Esophagus muscularis mucosa (tissue), 4 donors: Measurements from ENCODE around the gene RNU1-3. TPM values are rescaled to one million over a fixed set of nuclear protein-coding genes. Genes with fewer than 3 reads are reported as not detected.
A peak's percentile ranks its signal among the peaks of the same experiment; 100 is the strongest.
"Not testable (repeated sequence)": the region's sequence is repeated elsewhere in the genome, so short reads cannot be mapped to it uniquely, and the experiment has no call there.

Source experiments
- DNase-seq: peaks from one replicate; pipeline ENCODE4 v3.0.0-alpha.2; 2017; ENCODE audit errors: extremely low spot score
- H3K27ac ChIP-seq, 4 donors: fragments of 200-600 bp; sonication (generic); replicated peaks in 1 of 4; 1 replicate in 3 of 4; 2 replicates in 1 of 4; pipeline ENCODE4 v1.5.1; 2016 to 2019; ENCODE audit warnings: mild to moderate bottlenecking in 1 of 4
- H3K27me3 ChIP-seq, 4 donors: fragments of 200-600 bp; sonication (generic); one replicate each; pipeline versions ENCODE4 v1.5.1 to v1.6.0; 2016 to 2019
- H3K36me3 ChIP-seq, 4 donors: fragments of 200-600 bp; sonication (generic); one replicate each; pipeline ENCODE4 v1.5.1; 2016 to 2019
- H3K4me1 ChIP-seq, 4 donors: fragments of 200-600 bp; sonication (generic); one replicate each; pipeline ENCODE4 v1.5.1; 2016 to 2019
- H3K4me3 ChIP-seq, 4 donors: fragments of 200-600 bp; sonication (generic); 1 replicate in 2 of 4; 2 replicates in 2 of 4; pipeline ENCODE4 v1.5.1; 2016 to 2019; ENCODE audit warnings: mild to moderate bottlenecking in 4 of 4, moderate library complexity in 1 of 4
- H3K9me3 ChIP-seq, 4 donors: fragments of 200-600 bp; sonication (generic); 1 replicate in 3 of 4; 2 replicates in 1 of 4; pipeline ENCODE4 v1.5.1; 2016 to 2019
- EP300 ChIP-seq: sonication (generic); formaldehyde crosslinking; IDR thresholded peaks from one replicate; pipeline ENCODE4 v1.6.1; 2017; ENCODE audit warnings: antibody characterized with exemption
- POLR2A ChIP-seq: fragments of 450-650 bp; IDR thresholded peaks from one replicate; pipeline ENCODE4 v1.6.1; 2017; ENCODE audit warnings: antibody characterized with exemption, moderate library complexity, mild to moderate bottlenecking, low read depth
- POLR2AphosphoS5 ChIP-seq, 2 donors: sonication (generic); formaldehyde crosslinking; IDR thresholded peaks; one replicate each; pipeline ENCODE4 v1.6.1; 2017; ENCODE audit warnings: antibody characterized with exemption in 2 of 2
- WGBS: methylation state at CpG from one replicate; pipeline ENCODE4 v1.1.5; 2018; 5-methylcytosine and 5-hydroxymethylcytosine counted together
- intact Hi-C: fragments of 100-400 bp; cut with DNase I; formaldehyde crosslinking; loops from one replicate; pipeline ENCODE4 v1.15.1; 2023
- total RNA-seq, 4 donors: library from RNA; depleted of rRNA; stranded (reverse); fragments of >200 nt; gene quantifications; one replicate each; pipeline versions ENCODE4 v1.1.0 to v1.2.1, GENCODE V29; 2016
- TF ChIP-seq, protein P1 (sequence below), 3 experiments: fragments of 200-600 bp in 2 of 3; fragments of 450-650 bp in 1 of 3; sonication (generic) in 2 of 3; IDR thresholded peaks; one replicate each; pipeline ENCODE4 v1.5.1; 2017 to 2019; ENCODE audit warnings: antibody characterized with exemption in 3 of 3, mild to moderate bottlenecking in 2 of 3, moderate library complexity in 1 of 3

RNU1-3 gene
- total RNA-seq, 4 donors from 2014 or later: under 0.01 TPM; not detected in 2

DNA sequence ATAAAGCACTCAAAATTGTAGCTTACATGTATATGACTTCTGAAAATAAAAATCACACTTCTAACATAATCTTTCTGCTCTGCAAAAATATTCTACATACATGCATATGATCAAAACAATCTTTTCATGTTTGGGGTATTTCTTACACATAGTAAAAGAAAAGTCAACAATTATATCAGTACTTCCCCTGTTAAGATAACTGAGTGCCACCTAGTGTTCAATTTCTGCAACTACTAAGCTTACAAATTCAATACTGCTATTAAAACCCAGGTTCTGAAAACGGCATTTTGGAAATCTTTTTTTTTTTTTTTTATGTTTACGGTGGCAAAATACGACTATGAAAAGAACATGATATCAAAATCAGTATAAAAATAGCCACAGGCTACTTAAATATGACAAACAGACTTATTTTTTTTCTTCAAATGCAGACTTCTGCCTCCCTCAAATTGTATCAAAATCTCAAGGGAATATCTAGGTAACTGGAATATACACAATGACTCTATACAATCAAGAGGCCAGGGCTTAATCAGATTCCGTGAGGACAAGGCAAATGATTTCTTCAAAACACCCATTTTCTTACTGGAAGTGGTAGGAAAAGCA lies 18.1 kb upstream of the RNU1-3 start:
- H3K4me1 ChIP-seq, H3K27ac ChIP-seq, H3K4me3 ChIP-seq, intact Hi-C loops, H3K36me3 ChIP-seq, DNase-seq, H3K9me3 ChIP-seq: not testable (repeated sequence)
- WGBS: 2% methylated on average over 4 of the region's 4 CpGs
- H3K27me3 ChIP-seq: peaks cover 0 to 13% (median 0%) of the 10 kb centered on the region in 4 donors
- TF ChIP-seq, protein P1, sequence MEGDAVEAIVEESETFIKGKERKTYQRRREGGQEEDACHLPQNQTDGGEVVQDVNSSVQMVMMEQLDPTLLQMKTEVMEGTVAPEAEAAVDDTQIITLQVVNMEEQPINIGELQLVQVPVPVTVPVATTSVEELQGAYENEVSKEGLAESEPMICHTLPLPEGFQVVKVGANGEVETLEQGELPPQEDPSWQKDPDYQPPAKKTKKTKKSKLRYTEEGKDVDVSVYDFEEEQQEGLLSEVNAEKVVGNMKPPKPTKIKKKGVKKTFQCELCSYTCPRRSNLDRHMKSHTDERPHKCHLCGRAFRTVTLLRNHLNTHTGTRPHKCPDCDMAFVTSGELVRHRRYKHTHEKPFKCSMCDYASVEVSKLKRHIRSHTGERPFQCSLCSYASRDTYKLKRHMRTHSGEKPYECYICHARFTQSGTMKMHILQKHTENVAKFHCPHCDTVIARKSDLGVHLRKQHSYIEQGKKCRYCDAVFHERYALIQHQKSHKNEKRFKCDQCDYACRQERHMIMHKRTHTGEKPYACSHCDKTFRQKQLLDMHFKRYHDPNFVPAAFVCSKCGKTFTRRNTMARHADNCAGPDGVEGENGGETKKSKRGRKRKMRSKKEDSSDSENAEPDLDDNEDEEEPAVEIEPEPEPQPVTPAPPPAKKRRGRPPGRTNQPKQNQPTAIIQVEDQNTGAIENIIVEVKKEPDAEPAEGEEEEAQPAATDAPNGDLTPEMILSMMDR (IDR thresholded peaks at IDR 0.05): peak in 2 of 3 experiments; percentile 48 to 54

DNA sequence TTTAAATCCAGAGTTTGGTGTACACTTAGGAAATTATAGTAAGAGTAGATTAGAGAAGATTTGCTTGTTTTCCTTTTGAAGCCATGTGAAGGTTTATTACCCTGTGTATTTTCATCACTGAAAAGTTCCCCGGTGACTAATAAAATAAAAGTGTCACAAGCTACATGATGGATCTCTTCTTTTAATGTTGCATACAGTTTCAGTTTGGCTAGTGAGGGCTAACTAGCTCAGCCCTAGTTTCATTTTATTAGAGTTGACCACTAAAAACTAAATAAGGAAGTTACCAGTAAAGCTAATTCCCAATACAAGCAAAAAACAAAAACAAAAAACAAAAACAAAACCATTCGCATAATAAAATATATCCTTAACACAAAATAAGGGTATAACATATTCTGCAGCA lies 17.4 kb upstream of the RNU1-3 start:
- H3K9me3 ChIP-seq, DNase-seq, H3K36me3 ChIP-seq: not testable (repeated sequence)

DNA sequence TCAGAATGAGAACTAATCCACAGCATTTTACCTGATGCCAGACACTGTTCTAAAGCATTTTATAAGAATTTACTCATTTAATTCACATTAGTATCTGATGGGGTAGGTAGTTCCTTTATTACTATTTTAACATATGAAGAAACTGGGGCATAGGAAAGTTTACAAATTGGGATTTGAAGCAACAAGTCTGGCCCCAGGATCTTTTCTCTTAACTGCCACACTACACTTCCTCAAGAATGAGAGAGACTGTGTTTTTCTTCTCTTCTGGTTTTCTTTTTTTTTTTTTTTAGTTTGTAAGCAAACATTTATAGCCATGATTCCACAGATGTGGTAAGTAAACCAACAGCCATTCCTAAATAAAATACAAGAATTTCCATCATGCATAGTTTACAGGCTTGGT lies 16.1 kb upstream of the RNU1-3 start:
- H3K27ac ChIP-seq, H3K36me3 ChIP-seq, H3K4me1 ChIP-seq, H3K4me3 ChIP-seq, H3K9me3 ChIP-seq, DNase-seq, intact Hi-C loops: not testable (repeated sequence)
- H3K27me3 ChIP-seq: peaks cover 0 to 21% (median 0%) of the 10 kb centered on the region in 4 donors

More for the DNA sequence above, 17.4 kb upstream of the RNU1-3 start:
- H3K4me3 ChIP-seq, H3K27ac ChIP-seq, intact Hi-C loops, H3K4me1 ChIP-seq: not testable (repeated sequence)
- WGBS: 12% methylated on average over 2 of the region's 2 CpGs
- peaks cover 0 to 15% (median 0%) of the 10 kb centered on the region in 4 donors for H3K27me3 ChIP-seq

DNA sequence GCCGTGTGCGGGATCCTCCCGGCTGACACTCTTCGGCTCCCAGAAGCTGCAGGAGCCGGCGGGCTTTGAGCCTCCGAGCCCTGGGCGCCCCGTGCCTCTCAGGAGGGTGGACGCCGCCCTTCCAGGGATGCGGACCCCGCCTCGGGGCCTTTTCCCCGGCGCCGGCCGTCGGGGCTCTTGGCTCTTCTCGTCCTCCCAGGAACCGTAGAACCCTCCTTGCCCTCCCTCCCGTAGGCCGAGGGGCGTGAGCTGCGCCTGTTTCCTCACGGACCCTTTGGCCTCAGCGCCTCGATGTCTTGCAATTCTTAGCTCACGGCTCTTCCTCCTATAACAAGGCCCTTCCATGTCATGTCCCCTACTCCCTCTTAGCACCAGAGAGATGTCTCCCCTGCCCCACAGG lies 13.6 kb upstream of the RNU1-3 start:
- H3K4me3 ChIP-seq, H3K9me3 ChIP-seq, H3K4me1 ChIP-seq, intact Hi-C loops, H3K36me3 ChIP-seq, H3K27ac ChIP-seq: not testable (repeated sequence)
- DNase-seq: peak; percentile 84
- WGBS: 46% methylated on average over 17 of the region's 29 CpGs
- peaks cover 0 to 17% (median 2%) of the 10 kb centered on the region in 4 donors for H3K27me3 ChIP-seq

DNA sequence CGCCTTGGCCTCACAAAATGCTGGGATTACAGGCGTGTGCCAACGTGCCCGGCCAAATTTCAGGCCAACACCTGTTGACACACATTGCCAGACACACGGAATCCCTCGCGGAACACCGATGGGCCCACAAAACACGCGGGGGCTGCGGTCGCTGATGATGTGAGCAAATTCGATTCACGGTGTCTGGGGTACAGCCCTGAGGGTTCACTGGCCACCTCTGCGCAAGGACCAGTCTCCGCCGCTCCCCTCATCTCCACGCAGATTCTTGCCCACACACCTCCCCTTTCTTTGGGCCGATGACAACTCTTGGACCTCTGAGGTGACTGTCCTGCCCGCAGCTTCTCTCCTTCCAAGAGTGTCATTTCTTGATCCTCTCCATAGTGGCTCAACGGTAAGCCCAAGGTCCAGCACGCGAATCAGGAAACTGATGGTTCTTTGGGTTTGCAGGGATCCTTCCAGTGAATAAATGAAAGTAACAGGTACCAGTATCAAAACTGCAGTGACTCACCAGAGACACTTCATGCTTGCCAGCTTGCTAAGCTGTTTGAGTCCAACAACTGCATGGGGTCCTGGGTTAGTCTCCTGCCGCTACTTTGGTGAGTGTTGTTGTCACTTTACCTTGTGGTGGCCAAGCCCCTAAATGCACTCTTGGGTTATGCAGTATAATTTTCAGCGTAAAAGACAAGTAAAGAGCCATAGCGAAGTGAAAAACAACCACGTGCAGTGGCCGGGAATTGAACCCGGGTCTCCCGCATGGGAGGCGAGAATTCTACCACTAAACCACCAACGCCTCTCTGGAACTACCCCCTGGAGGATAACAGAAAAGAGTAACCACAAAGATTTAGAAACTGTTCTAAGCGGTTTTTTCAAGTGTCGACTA lies 11.0 kb upstream of the RNU1-3 start:
- intact Hi-C loops: no loop called here
- no peaks in the 10 kb centered on the region for H3K9me3 ChIP-seq
- peaks cover 0 to 17% (median 2%) of the 10 kb centered on the region in 4 donors for H3K27me3 ChIP-seq
- H3K4me1 ChIP-seq: no peaks in the 10 kb centered on the region
- WGBS: 79% methylated on average over 34 of the region's 34 CpGs
- H3K4me3 ChIP-seq: no peak overlapping the region
- TF ChIP-seq POLR2AphosphoS5 (IDR thresholded peaks at IDR 0.05) (no peak), POLR2A (no peak), EP300 (no peak)
- TF ChIP-seq, protein P1 (IDR thresholded peaks at IDR 0.05): no peak
- DNase-seq: peak; percentile 87
- H3K27ac ChIP-seq: no peak overlapping the region
- no peaks in the 10 kb centered on the region for H3K36me3 ChIP-seq

DNA sequence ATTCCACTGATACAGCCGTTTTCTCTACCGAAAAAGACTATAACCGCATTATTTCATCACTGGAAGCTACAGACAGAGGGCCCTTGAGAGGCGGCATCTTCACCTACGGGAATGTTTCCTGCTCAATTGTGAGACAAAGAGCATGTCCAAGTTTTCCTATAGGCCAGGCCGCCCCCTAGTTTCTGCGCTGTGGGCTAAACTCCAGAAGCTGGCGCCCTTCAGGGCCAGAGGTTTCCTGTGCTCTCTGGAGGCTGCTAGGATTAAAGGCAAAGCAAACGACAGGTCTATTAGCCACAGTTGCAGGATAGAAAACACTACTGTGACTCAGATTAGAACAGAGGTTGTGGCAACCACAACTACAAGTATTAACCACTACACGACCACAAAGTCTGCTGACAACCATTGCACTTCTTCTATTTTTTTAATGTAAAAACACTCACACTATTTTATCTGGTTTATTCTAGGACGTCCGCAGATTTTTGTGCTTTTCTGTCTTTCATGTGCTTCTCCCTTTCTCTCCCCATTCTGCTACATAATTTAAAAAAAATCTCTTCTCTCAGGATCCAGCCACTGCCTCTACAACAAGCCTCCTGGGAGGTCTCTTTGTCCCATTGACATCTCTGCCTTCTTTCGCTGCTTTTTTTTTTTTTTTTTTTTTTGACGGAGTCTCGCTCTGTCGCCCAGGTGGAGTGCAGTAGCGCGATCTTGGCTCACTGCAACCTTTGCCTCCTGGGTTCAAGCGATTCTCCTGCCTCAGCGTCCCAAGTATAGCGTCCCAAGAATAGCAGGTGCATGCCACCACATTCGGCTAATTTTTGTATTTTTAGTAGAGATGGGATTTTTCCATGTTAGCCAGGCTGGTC lies 10.1 kb upstream of the RNU1-3 start:
- H3K4me3 ChIP-seq, H3K9me3 ChIP-seq, H3K36me3 ChIP-seq, H3K4me1 ChIP-seq, H3K27ac ChIP-seq, intact Hi-C loops: not testable (repeated sequence)
- peak; percentile 55 for DNase-seq
- peaks cover 0 to 17% (median 2%) of the 10 kb centered on the region in 4 donors for H3K27me3 ChIP-seq
- WGBS: 78% methylated on average over 21 of the region's 22 CpGs

DNA sequence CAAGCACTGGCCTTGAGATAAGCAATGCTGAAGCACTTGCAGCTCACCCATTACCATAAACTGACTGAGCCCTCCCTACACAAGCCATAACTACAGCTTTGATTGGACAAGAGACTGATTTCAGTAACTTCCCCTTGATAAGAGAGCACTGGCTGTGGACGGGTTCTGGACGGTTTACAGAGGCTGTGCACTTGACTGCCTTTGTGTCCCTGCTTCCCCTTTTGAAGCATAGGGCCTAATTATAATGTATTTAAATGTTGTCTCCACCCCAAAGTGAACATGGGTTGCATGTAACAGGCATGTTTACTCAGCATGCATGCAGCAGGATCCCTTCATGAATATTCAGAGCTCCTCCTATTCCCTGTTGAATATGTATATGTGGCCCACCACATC lies 8.4 kb upstream of the RNU1-3 start:
- intact Hi-C loops, H3K4me1 ChIP-seq, H3K9me3 ChIP-seq, H3K36me3 ChIP-seq, H3K27ac ChIP-seq, DNase-seq, H3K4me3 ChIP-seq: not testable (repeated sequence)
- WGBS: no CpG with 5 or more reads among the region's 2 CpGs
- peaks cover 0 to 17% (median 2%) of the 10 kb centered on the region in 4 donors for H3K27me3 ChIP-seq

DNA sequence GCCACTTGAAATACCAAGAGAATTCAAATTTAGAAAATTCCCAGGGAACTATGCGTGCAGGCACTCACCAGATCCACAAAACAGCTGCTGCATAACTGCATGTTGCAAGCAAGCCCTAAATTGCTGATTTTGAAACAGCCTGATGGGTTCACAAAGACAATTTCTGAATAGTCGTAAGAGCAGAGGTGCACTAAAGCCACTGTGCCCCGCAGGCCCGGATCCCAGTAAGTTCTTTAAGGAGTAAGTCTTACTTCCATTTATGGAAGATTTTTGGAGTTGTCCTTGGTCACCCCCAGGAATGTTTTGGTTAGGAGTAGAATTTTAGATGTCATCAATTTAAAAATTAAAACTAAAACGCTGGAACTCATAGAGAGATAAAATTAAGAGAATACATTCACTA lies 7.2 kb upstream of the RNU1-3 start:
- intact Hi-C loops, DNase-seq, H3K4me1 ChIP-seq, H3K36me3 ChIP-seq, H3K27ac ChIP-seq, H3K4me3 ChIP-seq, H3K9me3 ChIP-seq: not testable (repeated sequence)
- 41% methylated on average over 5 of the region's 5 CpGs for WGBS
- H3K27me3 ChIP-seq: peaks cover 0 to 13% (median 2%) of the 10 kb centered on the region in 4 donors

DNA sequence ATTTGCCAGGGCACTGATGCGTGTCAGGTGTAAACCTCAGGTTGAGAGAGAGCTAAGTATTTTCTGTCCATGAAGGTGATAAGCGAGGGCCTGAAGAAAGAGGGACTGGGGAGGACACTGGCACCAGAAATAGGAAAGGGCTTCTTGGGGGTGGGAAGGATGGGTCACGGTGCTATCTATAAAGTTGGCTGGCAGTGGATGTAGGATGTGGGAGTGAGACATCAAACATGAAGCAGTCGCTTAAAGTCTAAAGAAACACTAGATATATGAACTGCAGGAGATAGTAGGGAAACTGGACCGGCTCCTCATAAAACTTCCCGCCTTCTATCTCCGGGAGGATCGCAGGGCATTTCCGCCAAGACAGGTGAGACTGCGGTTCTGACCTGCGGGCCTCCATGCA lies 912 bp downstream of the RNU1-3 start:
- DNase-seq, H3K27me3 ChIP-seq, H3K4me3 ChIP-seq, intact Hi-C loops, H3K9me3 ChIP-seq, H3K36me3 ChIP-seq, H3K27ac ChIP-seq, H3K4me1 ChIP-seq: not testable (repeated sequence)
- WGBS: no CpG with 5 or more reads among the region's 11 CpGs

DNA sequence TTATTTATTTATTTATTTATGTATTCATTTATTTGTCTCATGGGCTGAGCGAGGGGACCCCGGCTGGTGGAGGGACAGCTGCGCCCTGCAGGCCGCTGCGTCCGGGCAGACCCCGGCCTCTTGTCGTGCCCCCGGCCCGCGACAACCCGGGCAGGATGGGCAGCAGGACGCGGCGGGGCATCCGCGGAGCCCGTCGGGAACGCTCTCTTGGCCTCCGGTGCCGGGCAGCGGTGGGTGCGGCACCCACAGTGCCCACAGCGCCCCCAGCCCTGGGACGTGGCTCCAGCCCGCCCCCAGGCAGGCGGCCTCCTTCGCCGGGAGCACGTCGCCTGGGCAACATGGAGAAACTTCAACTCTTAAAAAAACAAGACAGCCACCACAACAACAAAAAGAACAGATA lies 8.5 kb downstream of the RNU1-3 start:
- 85% methylated on average over 4 of the region's 32 CpGs for WGBS
- H3K27me3 ChIP-seq, DNase-seq, H3K9me3 ChIP-seq, H3K27ac ChIP-seq, H3K4me1 ChIP-seq, intact Hi-C loops, H3K36me3 ChIP-seq, H3K4me3 ChIP-seq: not testable (repeated sequence)
